ENCODE measurements around the gene ARHGAP40. TPM values are rescaled to one million over a fixed set of nuclear protein-coding genes. Genes with fewer than 3 reads are reported as not detected.
A peak's percentile ranks its signal among the peaks of the same experiment; 100 is the strongest.

Gene ARHGAP40
- total and polyA plus RNA-seq, 2 of the 13 experiments (the other 11 are each of a cell fraction or from before 2014, with no cell fraction given): 0.75 to 2.1 TPM

GRCh38 chr20:38651154-38651553 is 49.5 kb downstream of the ARHGAP40 start:
- CTCF ChIA-PET (ENCODE audit: low intra/inter-chr PET ratio, low total read pairs): no interaction called here
- no peak for DNase-seq (ENCODE audit: low spot score)
- no TSS peak for BruUV-seq (replicated peaks)
- in situ Hi-C loops (cut with HindIII; ENCODE audit: extremely low pct_ligation_motif_present, low pct_unique_long_range_greater_than_20kb): no loop called here
- Histone ChIP-seq H3K36me3 (replicated peaks in 1 of 2; ENCODE audit: control insufficient read depth in 1 of 2, insufficient read depth in 2 of 2, low read length in 2 of 2) (no peaks in the 10 kb centered on the region), H3K4me3 (replicated peaks in 1 of 3; ENCODE audit: insufficient read depth in 1 of 3, low read depth in 2 of 3, low read length in 3 of 3) (no peak overlapping the region), H4K20me1 (ENCODE audit: insufficient read depth, low read length) (no peaks in the 10 kb centered on the region), H3K27ac (ENCODE audit: extremely low read length, insufficient read depth, low read length) (no peak overlapping the region), H3K9me3 (ENCODE audit: low read length) (no peaks in the 10 kb centered on the region), H2AFZ (ENCODE audit: low read length) (no peak overlapping the region), H3K79me2 (ENCODE audit: insufficient read depth, low read length) (no peaks in the 10 kb centered on the region), H3K27me3 (ENCODE audit: control insufficient read depth in 1 of 2, insufficient read depth in 2 of 2, low read length in 2 of 2) (peaks cover 3 to 27% of the 10 kb centered on the region in 2 experiments; a peak in 2 of 5 replicates), H3K4me1 (ENCODE audit: insufficient read depth, low read length) (peaks cover 21% of the 10 kb centered on the region), H3K4me2 (ENCODE audit: low read depth, low read length) (no peak overlapping the region), H3K9ac (ENCODE audit: insufficient read depth, low read depth, low read length) (no peak overlapping the region)
- intact Hi-C loops (cut with micrococcal nuclease; ENCODE audit: unreplicated experiment): no loop called here
- POLR2A ChIA-PET: no interaction called here
- WGBS (ENCODE audit: low lambda C conversion rate): 3% methylated on average over 2 of the region's 2 CpGs
- ATAC-seq: no peak
- peak; percentile 18 for FAIRE-seq
- TF ChIP-seq CCAR2 (optimal IDR thresholded peaks at IDR 0.05; ENCODE audit: low read depth, low read length) (no peak), ELF3 (CRISPR knock-in tag; IDR thresholded peaks at IDR 0.05) (peak; percentile 80), ZNF230 (CRISPR knock-in tag; IDR thresholded peaks at IDR 0.05) (no peak), ZFP91 (CRISPR knock-in tag; IDR thresholded peaks at IDR 0.05; ENCODE audit: borderline replicate concordance) (no peak), CERS6 (CRISPR knock-in tag; IDR thresholded peaks at IDR 0.05) (no peak), ZNF343 (CRISPR knock-in tag; IDR thresholded peaks at IDR 0.05) (no peak), PLRG1 (conservative IDR thresholded peaks at IDR 0.05) (no peak), RARA (CRISPR knock-in tag; IDR thresholded peaks at IDR 0.05) (peak; percentile 57), ZNF407 (CRISPR knock-in tag; IDR thresholded peaks at IDR 0.05; ENCODE audit: not compliant biosample characterization) (no peak), FOSL2 (CRISPR knock-in tag; IDR thresholded peaks at IDR 0.05) (peak; percentile 63), CHCHD3 (CRISPR knock-in tag; IDR thresholded peaks at IDR 0.05) (no peak)
